GM06990 (cell line): ENCODE measurements around the gene CBX5.
"Not testable (repeated sequence)": the region's sequence is repeated elsewhere in the genome, so short reads cannot be mapped to it uniquely, and the experiment has no call there.

Source experiments
- DNase-seq: peaks from one replicate; pipeline ENCODE4 v3.0.0-alpha.2; 2011; ENCODE audit not compliant: insufficient read length; ENCODE audit errors: extremely low read depth
- H3K27me3 ChIP-seq: replicated peaks from 2 replicates; pipeline ENCODE4 v1.6.0; 2011; ENCODE audit warnings: low read length; ENCODE audit not compliant: control insufficient read depth, insufficient read depth
- H3K36me3 ChIP-seq: 2 replicates; pipeline ENCODE4 v1.5.1; 2011; ENCODE audit warnings: low read length; ENCODE audit not compliant: control insufficient read depth, insufficient read depth
- H3K4me3 ChIP-seq: replicated peaks from 2 replicates; pipeline ENCODE4 v1.5.1; 2011; ENCODE audit warnings: low read depth, mild to moderate bottlenecking, control low read depth, low read length
- CTCF ChIP-seq: IDR thresholded peaks from 2 replicates; pipeline ENCODE4 v1.5.1; 2011; ENCODE audit warnings: low read length, control low read depth, mild to moderate bottlenecking, inconsistent platforms; ENCODE audit not compliant: insufficient read depth, poor library complexity, severe bottlenecking

Gene CBX5

DNA sequence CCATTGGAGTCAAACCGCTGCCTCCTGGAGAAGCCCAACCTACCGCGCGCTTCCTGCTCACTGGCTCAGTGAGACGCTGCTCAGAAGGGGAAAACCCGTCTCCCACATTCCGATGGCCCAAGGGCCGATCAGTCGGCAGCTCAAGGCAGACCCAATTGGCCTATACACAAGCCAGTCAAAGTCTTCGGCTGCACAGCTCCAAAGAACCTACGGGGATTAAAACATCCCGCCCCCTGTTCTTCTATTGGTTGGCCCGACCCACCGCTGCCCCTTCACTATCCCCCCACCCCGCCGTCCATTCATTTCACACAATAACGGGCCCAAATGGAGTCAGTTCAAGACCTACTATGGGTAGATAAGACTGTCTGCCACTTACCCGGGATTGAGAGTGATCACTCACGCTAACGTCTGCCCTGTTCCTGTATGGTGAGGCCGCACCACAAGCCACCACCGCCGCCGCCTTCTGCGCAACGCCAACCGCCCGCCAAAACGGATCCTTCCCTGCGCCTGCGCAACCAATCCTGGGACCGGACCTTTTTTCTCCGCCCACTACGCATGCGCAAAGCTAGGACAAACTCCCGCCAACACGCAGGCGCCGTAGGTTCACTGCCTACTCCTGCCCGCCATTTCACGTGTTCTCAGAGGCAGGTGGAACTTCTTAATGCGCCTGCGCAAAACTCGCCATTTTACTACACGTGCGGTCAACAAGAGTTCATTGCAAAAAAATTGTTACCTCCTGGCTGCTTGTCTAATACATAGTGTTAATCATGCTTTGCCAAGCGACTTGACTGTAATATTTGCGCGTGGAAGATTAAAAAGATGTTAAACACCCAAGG is at the start of gene CBX5:
TSS of gene CBX5 (minus strand) at position 491 of the 836 bp plus-strand sequence. CDS start 22,472 bp downstream, outside the sequence.
- H3K36me3 ChIP-seq: peaks cover 10% of the 10 kb centered on the region
- DNase-seq: peak; percentile 95

DNA sequence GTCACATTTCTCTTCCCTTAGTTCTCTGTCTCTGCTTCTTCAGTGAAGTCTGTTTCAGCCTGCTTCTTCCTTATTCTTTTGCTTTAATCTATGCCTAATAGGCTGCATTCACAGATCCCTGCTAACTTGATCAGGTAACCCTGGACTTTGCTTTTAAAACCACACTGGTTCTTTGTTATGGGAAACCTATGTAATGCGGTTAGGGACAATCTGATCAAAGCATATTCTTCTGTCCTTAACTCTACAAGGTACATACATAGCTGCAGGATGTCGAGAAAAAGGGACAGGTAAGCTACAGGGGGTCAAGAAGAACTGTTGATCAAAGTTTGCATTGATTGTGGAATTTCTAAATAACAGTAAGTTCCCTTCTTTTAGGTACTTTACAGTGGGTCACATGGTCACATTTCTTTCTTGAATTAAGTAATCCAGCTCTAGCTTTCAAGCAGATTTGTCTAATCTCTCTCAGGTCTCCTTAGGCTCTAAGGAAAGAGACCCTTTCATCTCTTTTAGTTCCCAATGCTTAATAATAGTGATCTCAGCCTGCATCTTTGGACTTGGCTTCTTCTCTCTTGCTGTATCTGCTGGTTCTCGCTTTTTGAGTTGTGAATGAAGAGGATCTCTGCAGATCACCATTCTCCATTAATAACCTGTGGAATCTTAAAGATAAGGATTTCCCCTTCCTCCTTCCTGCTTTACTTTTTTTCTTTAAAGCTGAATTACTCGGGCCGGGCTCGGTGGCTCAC is 48.8 kb upstream of the CBX5 start:
- no peaks in the 10 kb centered on the region for H3K27me3 ChIP-seq

More for the DNA sequence above, at the start of gene CBX5:
- H3K27me3 ChIP-seq: no peaks in the 10 kb centered on the region
- H3K4me3 ChIP-seq: peak within 1 kb of the TSS; percentile 100
- TF ChIP-seq CTCF: no peak

GRCh38 chr12:54325442-54326109 is 45.7 kb upstream of the CBX5 start:
- peak overlapping the region; percentile 80 for H3K4me3 ChIP-seq
- not testable (repeated sequence) for H3K36me3 ChIP-seq, DNase-seq, H3K27me3 ChIP-seq

More for the DNA sequence above, 48.8 kb upstream of the CBX5 start:
- no peak for DNase-seq
- Histone ChIP-seq H3K4me3 (no peak overlapping the region), H3K36me3 (peaks cover 3% of the 10 kb centered on the region)
- TF ChIP-seq CTCF: no peak

- peak within 1 kb of the TSS; percentile 80 for H3K4me3 ChIP-seq
- peak; percentile 90 for DNase-seq
- no peaks in the 10 kb centered on the region; the same call in 1 of the 2 replicates for H3K36me3 ChIP-seq
- no peaks in the 10 kb centered on the region for H3K27me3 ChIP-seq
- TF ChIP-seq CTCF: peak; percentile 77
These were observed 44.9 kb upstream of the CBX5 start, which contains the start of gene COPZ1 for GRCh38 chr12:54324617-54325441. Gene COPZ1, plus strand, starts transcription at chr12:54325131. Its CDS starts 33 bp downstream, at chr12:54325164.

DNA sequence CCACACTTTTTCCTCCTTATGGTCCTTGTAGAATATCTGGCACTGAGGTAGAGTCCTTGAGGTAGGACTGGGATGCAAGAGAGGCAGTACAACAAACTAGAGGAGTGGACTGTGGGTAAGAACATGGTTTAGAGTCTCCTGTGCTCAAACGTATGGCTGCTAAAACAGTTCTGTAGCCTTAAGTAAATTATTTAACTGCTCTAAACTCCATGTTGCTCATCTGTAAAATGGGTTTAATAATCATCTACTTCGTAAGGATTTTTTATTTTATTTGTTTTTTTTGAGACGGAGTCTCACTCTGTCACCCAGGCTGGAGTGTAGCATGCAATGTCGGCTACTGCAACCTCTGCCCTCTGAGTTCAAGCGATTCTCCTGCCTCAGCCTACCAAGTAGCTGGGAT is 41.4 kb upstream of the CBX5 start:
- Histone ChIP-seq H3K36me3 (no peaks in the 10 kb centered on the region), H3K27me3 (no peaks in the 10 kb centered on the region), H3K4me3 (no peak overlapping the region)
- no peak for TF ChIP-seq CTCF
- DNase-seq: no peak

DNA sequence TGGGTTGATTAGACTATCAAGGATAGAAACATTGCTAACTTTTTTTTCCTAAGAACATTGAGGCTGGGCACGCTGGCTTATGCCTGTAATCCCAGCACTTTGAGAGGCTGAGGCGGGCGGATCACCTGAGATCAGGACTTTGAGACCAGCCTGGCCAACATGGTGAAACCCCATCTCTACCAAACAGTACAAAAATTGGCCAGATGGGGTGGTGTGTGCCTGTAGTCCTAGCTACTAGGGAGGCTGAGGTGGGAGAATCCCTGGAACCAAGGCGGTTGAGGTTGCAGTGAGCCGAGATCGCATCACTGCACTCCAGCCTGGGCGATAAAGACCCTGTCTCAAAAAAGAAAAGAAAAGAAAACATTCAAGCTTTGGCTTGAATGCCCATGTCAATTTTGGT is 32.4 kb upstream of the CBX5 start:
- not testable (repeated sequence) for H3K36me3 ChIP-seq, H3K4me3 ChIP-seq, DNase-seq, H3K27me3 ChIP-seq
